ENCODE results near the gene MYOCD.

Gene MYOCD

DNA sequence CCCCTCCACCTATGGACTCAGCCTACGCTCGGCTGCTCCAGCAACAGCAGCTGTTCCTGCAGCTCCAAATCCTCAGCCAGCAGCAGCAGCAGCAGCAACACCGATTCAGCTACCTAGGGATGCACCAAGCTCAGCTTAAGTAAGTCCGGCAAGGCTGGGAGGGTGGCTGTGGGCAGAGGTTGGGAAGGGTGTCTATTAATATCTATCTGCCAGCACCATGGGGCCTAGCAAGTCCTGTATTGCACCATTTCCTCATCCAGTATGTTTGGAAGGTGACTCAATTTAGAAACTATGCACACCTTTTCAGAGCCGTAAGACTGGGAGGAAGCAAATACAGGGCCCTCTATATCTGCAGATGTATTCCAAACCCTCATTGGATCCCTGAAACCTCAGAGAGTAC is 78.6 kb downstream of the MYOCD start:
- in situ Hi-C loops (cut with MboI; ENCODE audit: low sequenced_read_pairs), result no loop called here

DNA sequence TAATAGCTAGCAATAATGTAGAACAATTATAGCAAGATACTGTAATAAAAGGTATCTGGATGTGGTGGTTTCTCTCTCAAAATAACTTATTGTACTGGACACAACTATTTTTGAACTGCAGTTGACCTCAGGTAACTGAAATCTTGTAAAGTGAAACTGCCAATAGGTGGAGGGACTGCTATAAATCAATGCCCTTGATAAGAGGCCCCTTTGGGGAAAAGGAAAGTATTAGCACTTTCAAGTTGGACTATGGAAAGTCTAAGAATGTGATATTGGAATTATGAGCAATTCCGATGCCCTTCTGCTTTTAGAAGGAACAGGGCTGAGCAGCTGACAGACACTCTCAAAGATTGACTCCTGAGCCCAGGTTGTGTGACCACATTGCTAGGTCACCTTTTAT is 79.1 kb downstream of the MYOCD start:
- in situ Hi-C loops (cut with MboI; ENCODE audit: low sequenced_read_pairs), result no loop called here

DNA sequence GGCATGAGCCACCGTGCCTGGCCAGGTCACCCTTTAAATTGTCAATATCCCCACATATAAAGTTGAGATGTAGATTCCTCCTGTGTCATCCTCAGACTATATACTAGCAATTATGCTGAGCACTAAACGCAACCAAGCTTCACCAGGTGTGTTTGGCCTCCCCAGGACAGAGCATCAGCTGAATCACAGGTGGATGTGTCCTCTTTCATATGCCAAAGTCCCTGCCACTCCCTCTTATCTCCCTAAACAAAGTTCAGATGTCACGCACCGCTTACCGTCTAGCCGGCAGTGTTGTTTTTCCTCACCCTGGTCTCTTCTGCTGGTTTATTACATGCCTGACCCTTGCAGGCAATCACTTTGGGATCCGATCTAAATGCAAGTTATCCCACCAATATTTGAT is 79.8 kb downstream of the MYOCD start:
- in situ Hi-C loops (cut with MboI; ENCODE audit: low sequenced_read_pairs), result no loop called here

DNA sequence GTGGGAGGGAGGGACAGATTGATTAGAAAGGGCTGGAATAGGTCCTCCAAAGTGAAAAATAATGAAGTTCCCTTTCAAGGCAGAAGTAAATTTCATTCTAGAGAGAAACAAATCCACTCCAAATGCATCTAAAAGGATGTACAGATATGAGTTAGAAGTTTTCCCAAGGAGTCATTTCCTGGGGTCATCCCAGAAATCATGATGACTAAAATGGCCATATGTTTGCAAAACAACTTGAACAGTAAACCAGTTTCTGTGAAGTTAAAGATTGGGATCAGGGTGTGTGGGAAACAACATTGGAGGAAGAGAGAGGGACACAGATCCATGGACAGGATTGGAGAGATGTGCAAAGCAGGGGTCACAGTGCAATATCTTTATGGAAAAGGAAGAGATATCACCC is 91.1 kb downstream of the MYOCD start:
- in situ Hi-C loops (cut with MboI; ENCODE audit: low sequenced_read_pairs), result no loop called here

DNA sequence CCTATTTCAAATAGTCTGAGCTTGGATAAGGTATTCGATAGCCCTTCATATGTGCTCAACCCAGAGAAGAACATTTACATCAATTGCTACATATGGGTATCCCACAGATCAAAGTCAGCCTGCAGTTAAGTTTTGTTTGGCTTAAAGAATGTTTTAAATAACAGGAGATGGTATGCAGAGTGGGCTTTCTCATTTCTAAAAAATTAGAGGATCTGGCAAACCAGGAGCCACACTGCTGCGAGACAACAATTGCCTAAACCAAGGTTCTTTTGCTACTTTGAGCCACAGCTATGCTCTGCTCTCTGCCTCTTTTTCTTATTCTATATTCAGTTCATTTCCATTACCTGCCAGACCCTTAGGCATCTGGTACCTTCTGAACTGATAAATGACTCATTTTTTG is 93.4 kb downstream of the MYOCD start:
- in situ Hi-C loops (cut with MboI; ENCODE audit: low sequenced_read_pairs), result no loop called here

DNA sequence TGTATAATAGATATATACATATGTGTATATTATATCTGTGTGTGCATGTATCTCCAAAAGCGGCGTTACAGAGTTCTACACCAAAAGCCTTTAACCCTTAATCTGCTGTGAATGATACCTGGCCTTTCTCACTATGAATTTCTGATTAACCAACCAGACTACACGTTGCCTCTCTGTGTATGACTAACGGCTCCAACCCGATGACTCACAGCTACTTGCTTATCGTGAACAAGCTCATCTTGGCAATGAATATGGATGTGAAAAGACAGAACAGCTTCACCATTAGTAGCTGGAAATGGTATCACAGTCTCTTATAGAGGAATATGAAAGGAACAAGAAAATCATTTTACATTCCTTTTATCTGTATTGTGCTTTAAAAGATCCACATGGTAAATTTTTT is 99.9 kb downstream of the MYOCD start:
- in situ Hi-C loops (cut with MboI; ENCODE audit: low sequenced_read_pairs), result no loop called here

DNA sequence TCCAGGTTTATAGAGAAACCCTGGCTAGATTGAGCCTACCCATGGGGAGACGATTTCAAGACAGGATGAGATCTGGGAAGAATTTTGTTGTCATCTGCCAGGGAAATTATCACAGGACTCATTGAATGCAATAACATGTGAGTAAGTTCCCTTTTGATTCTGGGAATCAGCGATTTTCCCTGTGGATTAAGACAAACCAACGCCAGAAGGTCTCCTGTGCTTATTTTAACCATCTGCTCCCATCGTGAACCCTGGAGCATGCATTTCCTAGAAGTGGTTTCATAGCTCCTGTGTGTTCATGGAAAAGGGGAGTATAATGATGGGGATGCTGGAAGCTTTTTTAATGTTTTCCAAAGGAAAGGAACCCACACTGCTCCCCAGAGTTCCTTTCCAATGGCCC is 102.6 kb downstream of the MYOCD start:
- in situ Hi-C loops (cut with MboI; ENCODE audit: low sequenced_read_pairs), result no loop called here

DNA sequence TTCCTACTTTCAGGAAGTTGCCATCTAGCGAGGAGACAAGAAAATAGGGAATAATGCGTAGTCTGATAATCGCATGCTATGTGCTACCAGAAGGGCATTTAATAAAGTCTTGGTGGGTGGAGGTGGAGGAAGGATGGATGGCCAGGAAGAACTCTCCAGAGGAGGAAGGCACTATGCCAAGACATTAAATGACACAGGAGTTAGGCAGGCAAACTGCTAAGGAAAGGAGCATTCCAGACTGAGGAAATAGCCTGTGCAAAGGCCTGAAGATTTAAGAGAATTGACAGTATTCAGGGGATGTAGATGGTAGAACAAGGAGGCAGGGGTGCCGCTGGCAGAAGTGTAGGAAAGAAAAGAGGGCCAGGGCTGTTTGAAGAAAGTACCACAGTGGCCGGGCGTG is 104.3 kb downstream of the MYOCD start:
- in situ Hi-C loops (cut with MboI; ENCODE audit: low sequenced_read_pairs), result no loop called here

DNA sequence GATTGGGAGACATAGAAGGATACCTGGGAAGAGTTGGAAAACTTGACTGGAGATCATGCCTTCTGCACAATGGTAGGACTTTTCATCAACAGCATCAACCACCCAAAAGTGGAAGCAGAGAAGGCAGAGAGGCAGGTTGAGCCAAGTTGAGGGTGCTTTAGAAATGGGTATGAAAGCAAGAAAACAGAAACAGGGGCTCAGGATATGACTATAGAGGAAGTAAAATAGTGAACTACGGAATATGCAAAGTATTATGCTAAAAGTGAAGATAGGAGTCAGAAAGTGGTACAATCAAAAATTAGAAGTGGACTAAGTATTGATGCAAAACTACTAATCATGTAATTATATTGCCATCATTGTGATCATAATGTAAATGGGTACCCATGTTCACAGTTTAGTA is 107.5 kb downstream of the MYOCD start:
- in situ Hi-C loops (cut with MboI; ENCODE audit: low sequenced_read_pairs), result no loop called here

DNA sequence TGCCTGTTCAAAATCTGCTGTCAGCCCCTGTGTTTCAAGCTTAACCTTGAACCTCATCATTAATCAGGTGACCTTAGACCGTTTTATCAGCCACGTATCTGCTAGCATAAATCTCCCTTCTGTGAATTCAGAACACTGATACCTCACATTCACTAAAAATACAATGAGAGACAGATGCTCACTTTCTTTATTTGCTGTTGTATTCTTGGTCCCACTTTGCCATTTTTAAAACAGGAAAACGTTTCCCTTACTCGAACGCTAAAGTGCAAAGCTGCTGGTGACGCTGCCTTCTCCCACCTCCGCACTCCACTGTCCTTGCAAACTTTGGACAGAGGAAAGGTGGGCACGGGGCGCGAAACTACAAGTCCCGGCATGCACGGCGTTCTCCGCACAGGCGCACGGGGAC is 123.4 kb downstream of the MYOCD start:
- in situ Hi-C loops (cut with MboI; ENCODE audit: low sequenced_read_pairs), result no loop called here

DNA sequence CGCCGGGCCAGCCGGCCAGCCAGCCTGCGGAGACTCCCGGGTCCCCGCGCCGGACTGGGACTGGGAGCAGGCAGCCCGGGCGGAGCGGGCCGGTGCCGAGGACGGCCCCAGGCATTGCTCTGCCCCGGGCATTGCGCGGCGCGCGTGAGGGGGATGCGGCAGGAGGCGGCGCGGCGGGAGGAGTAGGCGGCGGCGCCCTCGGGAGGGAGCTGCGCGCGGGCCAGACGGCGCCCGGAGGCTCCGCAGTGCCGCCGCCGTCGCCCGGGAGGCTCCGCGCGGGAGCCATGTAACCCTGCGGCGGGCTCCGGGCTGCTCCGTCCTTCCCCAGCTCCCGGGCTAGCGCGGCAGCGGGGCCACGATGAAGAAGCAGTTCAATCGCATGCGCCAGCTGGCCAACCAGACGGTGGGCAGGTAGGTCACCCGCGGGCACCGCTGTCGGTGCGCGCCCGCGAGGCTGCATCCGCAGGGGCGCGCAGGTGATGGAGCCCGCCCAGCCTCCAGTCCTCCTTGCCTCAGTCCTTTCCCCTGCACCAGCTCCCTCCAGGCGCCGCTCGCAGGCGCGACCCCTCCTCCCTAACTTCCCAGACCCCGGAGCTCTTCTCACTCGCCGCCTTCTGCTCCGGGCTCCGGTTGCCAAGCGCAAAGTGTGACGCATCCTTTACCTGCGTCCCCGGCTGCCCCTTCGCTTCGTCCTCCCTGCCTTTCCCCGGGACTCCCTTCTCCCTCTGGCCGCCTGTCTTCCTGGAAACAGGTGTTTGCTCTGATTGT is 124.0 kb downstream of the MYOCD start, which contains the start of gene ARHGAP44:
Gene ARHGAP44 (plus strand): TSS at position 18 of the 768 bp plus-strand sequence. CDS start 341 bp downstream, at position 359.
- in situ Hi-C loops (cut with MboI; ENCODE audit: low sequenced_read_pairs), result no loop called here

DNA sequence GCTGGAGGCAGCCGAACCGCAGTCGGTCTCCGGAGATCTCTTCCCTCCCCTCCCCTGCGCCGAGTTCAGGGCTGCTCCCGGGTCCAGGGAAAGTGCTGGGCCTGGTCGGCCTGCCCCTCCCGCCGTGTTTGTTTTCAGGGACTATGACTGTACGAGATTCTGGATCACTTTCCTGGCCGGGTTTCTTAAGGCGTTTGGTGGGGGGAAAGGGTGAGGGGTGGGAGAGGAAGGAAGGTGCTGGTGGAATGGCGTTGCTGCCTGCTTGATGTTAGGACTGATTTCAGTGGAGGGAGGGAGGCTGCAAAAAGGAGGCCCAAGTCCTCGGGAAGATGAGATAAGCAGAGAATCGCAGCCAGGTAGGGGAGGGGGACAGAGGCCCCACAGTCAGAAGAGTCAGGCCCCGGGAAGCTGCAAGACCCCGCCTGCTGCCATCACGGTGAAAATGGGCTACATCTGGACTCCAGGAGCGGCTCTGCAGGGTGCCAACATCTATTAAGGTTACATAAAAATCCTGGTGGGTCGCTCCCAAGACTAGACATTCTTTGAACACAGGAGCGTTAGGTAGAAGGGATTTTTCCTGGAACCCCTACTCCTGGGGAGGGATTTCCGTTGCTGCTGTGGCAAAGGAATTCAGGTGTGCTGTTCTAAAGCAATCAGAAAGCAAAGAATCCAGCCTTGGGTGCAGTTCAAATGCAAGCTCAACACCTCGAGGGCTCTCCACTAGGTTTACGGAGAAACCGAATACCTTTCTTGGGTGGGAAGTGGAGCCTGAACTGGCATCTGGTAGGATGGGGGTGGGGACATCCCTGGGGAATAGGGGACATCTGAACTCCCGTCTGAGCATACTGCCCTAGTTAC is 124.8 kb downstream of the MYOCD start:
- in situ Hi-C loops (cut with MboI; ENCODE audit: low sequenced_read_pairs), result no loop called here

DNA sequence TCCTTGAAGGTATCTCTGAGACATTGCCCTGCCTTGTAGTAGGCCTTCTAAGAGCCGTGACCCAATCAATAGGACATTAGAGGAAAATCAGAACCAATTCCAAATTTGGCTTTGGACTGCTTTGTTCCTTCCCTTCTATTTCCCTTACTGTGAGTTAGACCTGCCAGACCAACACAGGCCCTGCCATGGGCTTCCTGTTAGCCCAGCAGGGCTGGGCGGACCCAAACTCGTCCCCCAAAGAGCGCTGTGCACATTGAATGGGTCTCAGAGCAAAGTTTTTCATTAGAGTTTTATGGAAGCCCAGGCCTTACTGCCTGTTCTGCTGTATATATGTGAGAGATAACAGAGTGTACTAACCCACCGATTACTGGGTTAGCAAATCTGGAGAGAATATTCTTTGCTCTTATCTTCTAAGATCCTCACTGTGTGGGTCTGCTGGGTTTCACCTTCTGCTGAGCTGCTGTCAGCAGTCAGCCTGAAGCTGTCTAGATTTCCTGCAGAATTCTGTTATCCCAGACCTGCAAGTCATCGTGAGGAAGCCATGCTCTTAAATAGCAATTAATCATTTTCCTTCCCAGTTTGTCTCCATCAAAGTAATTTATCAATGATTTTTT is 129.3 kb downstream of the MYOCD start:
- in situ Hi-C loops (cut with MboI; ENCODE audit: low sequenced_read_pairs), result no loop called here

DNA sequence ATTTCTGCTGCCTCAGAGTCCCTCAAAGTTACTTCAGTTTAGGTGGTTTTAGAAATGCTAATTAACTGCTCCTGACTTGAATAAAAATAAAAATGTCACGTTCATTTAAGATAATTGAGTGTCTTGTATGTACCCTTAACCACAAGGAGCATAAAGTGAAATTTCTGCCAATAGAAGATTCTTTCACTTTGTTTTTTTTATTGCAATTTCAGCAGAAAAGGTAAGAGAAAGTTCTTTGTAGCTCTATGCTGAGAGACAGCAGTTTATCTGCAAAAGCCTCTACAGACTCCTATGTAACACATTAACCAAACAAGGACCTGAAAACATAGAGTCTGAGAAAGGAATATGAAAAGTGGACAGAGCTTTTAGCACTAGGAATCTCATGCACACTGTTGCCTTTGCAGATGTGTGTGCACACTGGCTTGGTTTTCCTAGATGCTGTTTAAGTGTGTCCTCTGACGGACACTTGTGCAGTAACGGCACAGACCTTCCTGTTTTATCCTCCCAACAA is 135.2 kb downstream of the MYOCD start:
- in situ Hi-C loops (cut with MboI; ENCODE audit: low sequenced_read_pairs), result no loop called here

DNA sequence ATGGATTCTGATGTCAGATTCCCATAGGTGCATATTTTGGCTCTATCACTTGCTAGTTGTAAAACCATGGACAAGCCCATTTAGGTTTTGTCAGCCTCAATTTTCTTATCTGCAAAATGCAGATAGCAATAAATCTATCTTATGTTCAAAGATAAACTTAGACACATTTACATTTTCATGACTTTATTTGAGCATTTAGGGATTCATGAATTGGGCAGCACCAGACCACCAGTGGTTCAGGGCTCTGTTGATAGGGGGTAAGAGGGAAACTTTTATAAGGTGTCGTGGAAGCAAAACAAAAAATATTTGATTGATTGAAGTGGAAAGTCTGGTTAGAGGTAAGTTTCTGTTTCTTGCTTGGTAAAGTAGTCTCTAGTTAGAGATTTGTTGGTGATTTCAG is 140.9 kb downstream of the MYOCD start:
- in situ Hi-C loops (cut with MboI; ENCODE audit: low sequenced_read_pairs), result no loop called here

DNA sequence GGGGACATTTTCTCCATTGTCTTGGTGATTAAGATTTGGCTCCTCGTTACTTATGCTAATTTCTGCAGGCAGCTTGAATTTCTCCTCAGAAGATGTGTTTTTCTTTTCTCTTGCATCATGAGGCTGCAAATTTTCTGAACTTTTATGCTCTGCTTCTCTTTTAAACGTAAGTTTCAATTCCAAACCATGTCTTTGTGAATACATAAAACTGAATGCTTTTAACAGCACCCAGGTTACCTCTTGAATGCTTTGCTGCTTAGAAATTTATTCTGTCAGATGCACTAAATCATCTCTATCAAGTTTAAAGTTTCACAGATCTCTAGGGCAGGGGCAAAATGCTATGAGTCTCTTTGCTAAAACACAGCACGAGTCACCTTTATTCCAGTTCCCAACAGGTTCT is 143.0 kb downstream of the MYOCD start:
- in situ Hi-C loops (cut with MboI; ENCODE audit: low sequenced_read_pairs), result no loop called here

DNA sequence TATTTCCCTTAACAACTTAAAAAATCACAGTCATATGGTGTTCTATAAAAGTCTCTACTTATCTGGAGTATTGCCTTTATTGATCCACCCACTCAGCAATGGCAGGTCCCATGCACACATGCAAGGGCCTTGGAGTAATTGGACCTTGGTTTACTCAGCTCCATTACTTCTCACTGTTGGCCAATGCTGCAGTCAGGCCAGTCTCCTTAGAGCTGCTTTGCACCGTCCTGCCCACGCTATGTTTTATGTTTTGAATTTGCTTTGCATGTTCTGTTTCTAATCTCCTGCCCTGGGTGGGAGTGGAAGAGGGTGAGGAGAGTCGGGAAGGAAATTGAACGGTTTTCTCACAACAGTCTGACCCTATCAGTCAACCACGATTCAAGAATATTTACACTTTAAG is 147.2 kb downstream of the MYOCD start:
- in situ Hi-C loops (cut with MboI; ENCODE audit: low sequenced_read_pairs), result no loop called here

DNA sequence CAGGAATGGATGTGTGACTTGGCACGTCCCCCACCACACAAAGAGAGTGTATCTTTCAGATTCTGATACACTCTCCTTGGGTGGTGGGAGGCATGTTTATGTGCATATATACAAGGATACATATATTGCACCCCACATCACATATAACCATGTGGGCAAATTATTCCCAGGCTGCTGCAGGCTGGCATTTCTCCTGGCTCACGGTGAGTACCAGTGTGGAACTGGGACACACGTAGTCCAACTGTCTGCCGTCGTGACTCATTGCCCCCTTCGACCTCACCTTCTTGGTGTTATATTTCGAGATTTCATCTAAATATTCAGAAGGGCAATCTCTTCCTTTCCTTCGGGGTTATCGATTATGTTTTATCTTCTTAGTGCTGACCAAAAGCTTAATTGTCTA is 148.0 kb downstream of the MYOCD start:
- in situ Hi-C loops (cut with MboI; ENCODE audit: low sequenced_read_pairs), result no loop called here

DNA sequence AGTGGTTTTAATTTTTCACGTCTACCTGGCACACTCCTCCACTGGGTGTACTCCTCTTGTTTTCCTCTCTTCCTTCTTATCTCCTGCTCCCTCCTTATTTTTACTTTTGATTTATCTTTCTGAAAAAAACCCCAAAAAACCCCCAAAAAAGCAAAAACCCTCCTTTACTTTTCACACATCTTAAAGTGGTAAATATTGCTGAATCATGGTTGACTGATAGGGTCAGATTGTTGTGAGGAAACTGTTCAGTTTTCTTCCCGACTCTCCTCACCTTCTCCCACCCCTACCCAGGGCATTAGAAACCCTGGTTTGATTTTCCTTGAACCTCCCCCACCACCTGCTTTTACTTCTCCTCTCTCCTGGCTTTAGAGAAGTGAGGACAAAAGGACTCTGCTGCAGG is 149.0 kb downstream of the MYOCD start:
- in situ Hi-C loops (cut with MboI; ENCODE audit: low sequenced_read_pairs), result no loop called here

DNA sequence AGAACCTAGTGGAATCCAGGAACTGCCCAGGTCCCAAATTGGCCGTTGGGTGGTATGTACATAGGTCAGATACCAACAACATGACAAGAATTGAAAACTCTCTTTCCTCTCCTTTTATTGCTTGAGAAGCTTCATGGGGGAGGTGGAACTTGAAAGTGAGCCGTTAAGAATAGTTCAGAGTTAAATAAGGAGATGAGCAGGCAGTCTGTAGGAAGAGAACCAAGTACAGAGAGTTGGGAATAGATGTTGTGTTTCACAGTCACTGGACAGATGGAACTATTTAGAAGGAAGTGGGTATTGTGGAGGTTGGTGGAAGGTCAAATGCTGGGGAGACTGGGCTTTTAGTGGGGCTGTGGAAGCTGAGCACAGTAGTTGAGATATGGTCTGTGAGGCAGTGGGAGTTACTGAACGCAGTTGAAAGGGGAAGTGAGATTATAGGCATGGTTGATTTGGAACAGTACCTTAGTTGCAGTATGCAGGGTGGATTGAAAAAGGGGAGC is 150.0 kb downstream of the MYOCD start:
- in situ Hi-C loops (cut with MboI; ENCODE audit: low sequenced_read_pairs), result no loop called here

Measured in HL-60/S4 treated with retinoic acid at 250 ng/mL for 4 days and 3 days (cell line).